ENCODE measurements around the gene GAREM1. TPM values are rescaled to one million over a fixed set of nuclear protein-coding genes. Genes with fewer than 3 reads are reported as not detected.

Gene GAREM1
- total RNA-seq, 3 donors from 2014 or later: 7.8 to 13.4 (median 12.0) TPM

DNA sequence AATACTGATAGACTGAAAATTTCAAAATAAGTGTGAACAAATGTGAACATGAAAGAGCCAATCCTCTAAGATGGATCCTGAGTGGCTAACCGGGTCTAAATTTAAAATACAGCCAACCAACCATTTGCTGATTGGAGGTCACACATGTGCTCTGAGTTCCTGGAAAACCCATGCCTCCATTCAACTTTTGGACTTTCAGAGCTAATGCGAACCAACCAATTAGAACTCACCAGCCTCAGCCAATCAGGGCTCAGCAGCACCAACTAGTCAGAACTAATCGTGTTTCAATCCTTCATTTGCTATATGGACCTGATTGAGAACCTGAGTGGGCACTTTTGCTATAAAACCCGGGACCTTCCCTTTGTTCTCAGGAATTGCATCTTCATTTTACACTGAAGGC is 169.3 kb downstream of the GAREM1 start:
- intact Hi-C loops (cut with DNase I; ENCODE audit: low total_unique reads): no loop called here
- no peaks in the 10 kb centered on the region for H3K4me1 ChIP-seq
- H3K9me3 ChIP-seq: no peaks in the 10 kb centered on the region
- H3K27ac ChIP-seq: peak overlapping the region in 1 of 2 donors; percentile 65
- no peak overlapping the region for H3K4me3 ChIP-seq
- no peak for DNase-seq (ENCODE audit: low spot score in 2 of 2)
- no peak for TF ChIP-seq POLR2AphosphoS5 (IDR thresholded peaks at IDR 0.05)
- TF ChIP-seq, protein P1, sequence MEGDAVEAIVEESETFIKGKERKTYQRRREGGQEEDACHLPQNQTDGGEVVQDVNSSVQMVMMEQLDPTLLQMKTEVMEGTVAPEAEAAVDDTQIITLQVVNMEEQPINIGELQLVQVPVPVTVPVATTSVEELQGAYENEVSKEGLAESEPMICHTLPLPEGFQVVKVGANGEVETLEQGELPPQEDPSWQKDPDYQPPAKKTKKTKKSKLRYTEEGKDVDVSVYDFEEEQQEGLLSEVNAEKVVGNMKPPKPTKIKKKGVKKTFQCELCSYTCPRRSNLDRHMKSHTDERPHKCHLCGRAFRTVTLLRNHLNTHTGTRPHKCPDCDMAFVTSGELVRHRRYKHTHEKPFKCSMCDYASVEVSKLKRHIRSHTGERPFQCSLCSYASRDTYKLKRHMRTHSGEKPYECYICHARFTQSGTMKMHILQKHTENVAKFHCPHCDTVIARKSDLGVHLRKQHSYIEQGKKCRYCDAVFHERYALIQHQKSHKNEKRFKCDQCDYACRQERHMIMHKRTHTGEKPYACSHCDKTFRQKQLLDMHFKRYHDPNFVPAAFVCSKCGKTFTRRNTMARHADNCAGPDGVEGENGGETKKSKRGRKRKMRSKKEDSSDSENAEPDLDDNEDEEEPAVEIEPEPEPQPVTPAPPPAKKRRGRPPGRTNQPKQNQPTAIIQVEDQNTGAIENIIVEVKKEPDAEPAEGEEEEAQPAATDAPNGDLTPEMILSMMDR (IDR thresholded peaks at IDR 0.05): no peak
- TF ChIP-seq POLR2A (IDR thresholded peaks at IDR 0.05): no peak
- no peaks in the 10 kb centered on the region for H3K36me3 ChIP-seq
- no peaks in the 10 kb centered on the region for H3K27me3 ChIP-seq

DNA sequence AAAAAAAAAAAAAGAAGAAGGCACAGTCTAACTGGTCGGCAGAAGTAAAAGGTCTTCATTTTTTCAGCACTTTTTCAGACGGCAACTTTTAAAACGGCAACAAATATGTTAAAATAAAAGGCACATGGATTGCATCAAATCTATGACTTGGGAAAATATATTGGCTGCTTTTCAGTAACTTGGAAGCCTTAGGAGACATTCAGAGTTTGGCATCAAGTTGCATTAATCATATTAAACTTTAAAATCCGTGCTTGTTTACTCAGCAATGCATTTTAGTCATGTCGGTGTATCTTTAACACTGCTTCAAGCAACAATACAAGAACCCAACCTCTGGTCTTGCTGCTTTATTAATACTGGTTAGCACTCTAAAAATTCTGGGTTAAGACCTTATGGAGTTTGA is 169.8 kb downstream of the GAREM1 start:
- TF ChIP-seq, protein P1 (IDR thresholded peaks at IDR 0.05): no peak
- TF ChIP-seq POLR2AphosphoS5 (IDR thresholded peaks at IDR 0.05) (no peak), POLR2A (IDR thresholded peaks at IDR 0.05) (no peak)
- no peaks in the 10 kb centered on the region for H3K36me3 ChIP-seq
- H3K4me1 ChIP-seq: no peaks in the 10 kb centered on the region
- H3K4me3 ChIP-seq: no peak overlapping the region
- intact Hi-C loops (cut with DNase I; ENCODE audit: low total_unique reads): no loop called here
- H3K27ac ChIP-seq: no peak overlapping the region
- no peaks in the 10 kb centered on the region for H3K27me3 ChIP-seq
- no peaks in the 10 kb centered on the region for H3K9me3 ChIP-seq
- no peak for DNase-seq (ENCODE audit: low spot score in 2 of 2)

GRCh38 chr18:32299484-32299883 is 171.2 kb downstream of the GAREM1 start:
- Histone ChIP-seq H3K9me3 (no peaks in the 10 kb centered on the region), H3K4me3 (no peak overlapping the region), H3K4me1 (no peaks in the 10 kb centered on the region), H3K36me3 (no peaks in the 10 kb centered on the region), H3K27me3 (no peaks in the 10 kb centered on the region), H3K27ac (no peak overlapping the region)
- no peak for TF ChIP-seq POLR2AphosphoS5 (IDR thresholded peaks at IDR 0.05)
- TF ChIP-seq POLR2A (IDR thresholded peaks at IDR 0.05): no peak
- TF ChIP-seq, protein P1 (IDR thresholded peaks at IDR 0.05): no peak
- DNase-seq (ENCODE audit: low spot score in 2 of 2): no peak
- intact Hi-C loops (cut with DNase I; ENCODE audit: low total_unique reads): no loop called here

DNA sequence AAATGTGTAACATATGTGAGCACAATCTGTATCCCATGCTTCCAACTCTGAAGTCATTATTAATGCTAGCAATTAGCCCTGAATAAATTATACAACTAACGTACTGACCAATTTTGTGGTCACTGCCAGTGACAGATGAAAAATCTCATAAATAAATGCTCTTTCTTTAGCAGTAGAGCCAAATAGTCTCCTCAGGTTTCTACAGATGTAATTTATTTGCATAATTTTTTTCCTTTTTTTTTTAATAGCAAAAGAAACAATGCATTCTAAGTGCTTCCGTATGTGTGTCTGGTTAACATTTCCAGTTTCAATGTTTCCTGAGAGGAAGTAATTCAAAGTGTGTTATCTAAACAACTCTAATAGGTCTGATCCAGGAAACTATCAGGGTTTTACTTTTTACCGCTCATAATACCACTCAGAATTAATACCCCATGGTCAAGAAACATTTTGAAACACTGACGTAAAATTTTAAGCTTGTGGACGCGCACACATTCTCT is 172.5 kb downstream of the GAREM1 start:
- H3K9me3 ChIP-seq: no peaks in the 10 kb centered on the region
- TF ChIP-seq POLR2A (IDR thresholded peaks at IDR 0.05) (no peak), POLR2AphosphoS5 (IDR thresholded peaks at IDR 0.05) (no peak)
- TF ChIP-seq, protein P1 (IDR thresholded peaks at IDR 0.05): no peak
- peak overlapping the region; percentile 18 to 41 for H3K27ac ChIP-seq
- no peak for DNase-seq (ENCODE audit: low spot score in 2 of 2)
- no peaks in the 10 kb centered on the region for H3K27me3 ChIP-seq
- intact Hi-C loops (cut with DNase I; ENCODE audit: low total_unique reads): no loop called here
- H3K4me1 ChIP-seq: no peaks in the 10 kb centered on the region
- H3K36me3 ChIP-seq: no peaks in the 10 kb centered on the region
- H3K4me3 ChIP-seq: no peak overlapping the region

- Histone ChIP-seq H3K4me3 (no peak overlapping the region), H3K27ac (peak overlapping the region; percentile 18 to 41), H3K36me3 (no peaks in the 10 kb centered on the region), H3K4me1 (no peaks in the 10 kb centered on the region), H3K27me3 (no peaks in the 10 kb centered on the region), H3K9me3 (no peaks in the 10 kb centered on the region)
- no peak for DNase-seq (ENCODE audit: low spot score in 2 of 2)
- TF ChIP-seq POLR2A (IDR thresholded peaks at IDR 0.05) (no peak), POLR2AphosphoS5 (IDR thresholded peaks at IDR 0.05) (no peak)
- TF ChIP-seq, protein P1 (IDR thresholded peaks at IDR 0.05): no peak
- intact Hi-C loops (cut with DNase I; ENCODE audit: low total_unique reads): no loop called here
Measured at GRCh38 chr18:32297579-32298170, 173.0 kb downstream of the GAREM1 start.
